Stimulated activated memory B cell treated with anti-CD40 and anti-IgM and Interleukin-4, amounts not matched to agents 10 μg/mL and 1 μg/mL and 100 μg/mL, for 72 hours (primary cell): ENCODE results near the gene SCYGR2.
A peak's percentile ranks its signal among the peaks of the same experiment; 100 is the strongest.

Experiments
- ATAC-seq: fragments of 150-1000 bp; cut with Tn5 transposase; 2 replicates; pipeline ENCODE4 v1.10.0; 2021
- H3K27ac Mint-ChIP-seq: one replicate; pipeline ENCODE4 v1.8.0; 2022; ENCODE audit warnings: mild to moderate bottlenecking, mixed read lengths
- H3K27me3 Mint-ChIP-seq: one replicate; pipeline ENCODE4 v1.8.0; 2022; ENCODE audit warnings: mixed read lengths
- H3K36me3 Mint-ChIP-seq: one replicate; pipeline ENCODE4 v1.8.0; 2022; ENCODE audit warnings: mixed read lengths
- H3K4me1 Mint-ChIP-seq: one replicate; pipeline ENCODE4 v1.8.0; 2022; ENCODE audit warnings: mixed read lengths
- H3K4me3 Mint-ChIP-seq: one replicate; pipeline ENCODE4 v1.8.0; 2022; ENCODE audit warnings: mild to moderate bottlenecking, moderate library complexity, mixed read lengths
- H3K9me3 Mint-ChIP-seq: one replicate; pipeline ENCODE4 v1.8.0; 2022; ENCODE audit warnings: mixed read lengths

SCYGR2 gene

GRCh38 chr2:227625420-227625819 lies 26.7 kb downstream of the SCYGR2 start:
- Mint-ChIP-seq H3K27ac (no peak overlapping the region), H3K4me1 (no peaks in the 10 kb centered on the region), H3K27me3 (peaks cover 37% of the 10 kb centered on the region), H3K4me3 (no peak overlapping the region), H3K36me3 (no peaks in the 10 kb centered on the region), H3K9me3 (peaks cover 3% of the 10 kb centered on the region)
- no peak for ATAC-seq

DNA sequence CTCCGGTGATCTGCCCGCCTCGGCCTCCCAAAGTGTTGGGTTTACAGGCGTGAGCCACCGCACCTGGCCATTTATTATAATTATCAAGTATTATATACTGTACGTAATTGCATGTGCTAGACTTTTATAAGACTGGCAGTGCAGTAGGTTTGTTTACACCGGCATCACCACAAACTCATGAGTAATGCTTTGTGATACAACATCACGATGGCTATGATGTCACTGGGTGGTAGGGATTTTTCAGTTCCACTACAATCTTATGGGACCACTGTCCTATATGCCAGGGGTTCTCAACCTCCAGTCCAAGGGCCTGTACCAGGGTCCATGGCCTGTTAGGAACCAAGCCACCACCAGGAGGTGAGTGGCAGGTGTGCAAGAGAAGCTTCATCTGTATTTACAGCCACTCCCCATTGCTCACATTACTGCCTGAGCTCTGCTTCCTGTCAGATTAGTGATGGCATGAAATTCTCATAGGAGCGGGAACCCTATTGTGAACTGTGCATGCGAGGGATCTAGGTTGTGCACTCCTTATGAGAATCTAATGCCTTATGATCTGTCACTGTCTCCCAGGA lies 28.0 kb downstream of the SCYGR2 start:
- Mint-ChIP-seq H3K4me3 (no peak overlapping the region), H3K27me3 (peaks cover 37% of the 10 kb centered on the region), H3K27ac (no peak overlapping the region), H3K4me1 (no peaks in the 10 kb centered on the region), H3K9me3 (peaks cover 3% of the 10 kb centered on the region), H3K36me3 (no peaks in the 10 kb centered on the region)
- ATAC-seq, result no peak

GRCh38 chr2:227627769-227628168 lies 29.1 kb downstream of the SCYGR2 start:
- Mint-ChIP-seq H3K4me1 (no peaks in the 10 kb centered on the region), H3K27me3 (peaks cover 38% of the 10 kb centered on the region), H3K9me3 (peaks cover 3% of the 10 kb centered on the region), H3K27ac (no peak overlapping the region), H3K36me3 (no peaks in the 10 kb centered on the region), H3K4me3 (no peak overlapping the region)
- ATAC-seq, result peak; percentile 85

- no peak overlapping the region for H3K27ac Mint-ChIP-seq
- no peaks in the 10 kb centered on the region for H3K36me3 Mint-ChIP-seq
- no peaks in the 10 kb centered on the region for H3K4me1 Mint-ChIP-seq
- no peak overlapping the region for H3K4me3 Mint-ChIP-seq
- H3K27me3 Mint-ChIP-seq, result peaks cover 38% of the 10 kb centered on the region
- ATAC-seq, result no peak
- H3K9me3 Mint-ChIP-seq, result no peaks in the 10 kb centered on the region
These were observed 30.7 kb downstream of the SCYGR2 start for GRCh38 chr2:227629435-227629834.

DNA sequence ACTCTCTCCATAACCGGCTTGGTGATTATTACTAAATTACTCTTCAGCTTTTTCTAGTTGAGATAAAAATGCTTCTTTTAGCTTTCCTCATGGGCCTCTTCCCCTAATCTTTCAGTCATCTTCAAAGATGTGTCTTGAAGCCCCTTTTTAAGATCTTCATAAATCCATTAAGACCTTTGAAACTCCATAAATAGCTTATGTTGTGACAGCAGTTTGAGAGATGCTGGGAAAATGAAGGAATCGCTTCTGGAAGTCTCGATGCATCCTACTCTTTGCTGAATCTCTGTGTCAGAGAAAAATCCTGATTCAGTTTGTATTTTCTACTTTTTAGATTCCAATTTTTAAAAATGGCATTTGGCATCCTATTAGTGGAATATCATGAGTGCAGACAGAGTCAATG lies 31.6 kb downstream of the SCYGR2 start:
- Mint-ChIP-seq H3K4me3 (no peak overlapping the region), H3K36me3 (no peaks in the 10 kb centered on the region), H3K27me3 (peaks cover 34% of the 10 kb centered on the region), H3K4me1 (no peaks in the 10 kb centered on the region), H3K9me3 (no peaks in the 10 kb centered on the region), H3K27ac (no peak overlapping the region)
- ATAC-seq, result no peak

DNA sequence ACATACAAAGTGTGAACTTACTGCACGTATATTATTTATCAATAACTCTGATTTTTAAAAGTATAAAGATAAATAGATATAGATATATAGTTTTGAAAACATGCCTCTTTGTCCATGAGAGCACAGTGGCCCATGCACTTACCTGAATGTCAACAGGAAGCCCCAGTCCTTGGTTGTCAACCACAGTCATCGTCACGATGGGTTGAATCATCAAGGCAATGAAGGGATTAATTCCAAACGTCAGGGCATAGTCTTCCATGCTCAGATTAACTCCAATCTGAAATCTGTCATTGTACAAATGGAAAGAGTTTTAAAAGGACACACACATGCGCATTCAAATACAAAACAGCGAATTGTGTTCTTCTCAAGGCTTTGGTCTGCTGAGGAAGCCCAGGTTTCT lies 34.1 kb downstream of the SCYGR2 start:
- H3K4me1 Mint-ChIP-seq, result no peaks in the 10 kb centered on the region
- no peak for ATAC-seq
- H3K36me3 Mint-ChIP-seq, result no peaks in the 10 kb centered on the region
- no peak overlapping the region for H3K27ac Mint-ChIP-seq
- peaks cover 26% of the 10 kb centered on the region for H3K27me3 Mint-ChIP-seq
- H3K4me3 Mint-ChIP-seq, result no peak overlapping the region
- no peaks in the 10 kb centered on the region for H3K9me3 Mint-ChIP-seq

DNA sequence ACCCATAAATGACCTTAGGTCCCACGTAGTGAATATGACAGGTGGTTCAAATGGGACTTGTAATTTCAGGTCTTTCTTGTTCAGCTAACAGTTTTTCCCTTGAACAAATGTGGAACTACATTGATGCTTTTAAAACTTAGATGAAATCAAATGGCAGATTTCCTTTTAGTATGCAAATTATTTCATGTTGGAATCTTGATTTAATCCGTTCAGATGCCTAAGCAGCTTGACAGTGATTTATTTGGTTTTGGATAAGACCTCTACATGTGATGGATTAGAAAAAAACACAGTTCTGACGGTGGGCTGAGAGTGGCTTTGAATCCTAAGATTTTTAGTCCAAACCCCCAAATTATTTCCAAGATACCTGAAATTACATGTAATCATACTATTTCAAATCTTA lies 35.5 kb downstream of the SCYGR2 start:
- no peaks in the 10 kb centered on the region for H3K9me3 Mint-ChIP-seq
- H3K4me3 Mint-ChIP-seq, result no peak overlapping the region
- H3K4me1 Mint-ChIP-seq, result no peaks in the 10 kb centered on the region
- peaks cover 26% of the 10 kb centered on the region for H3K27me3 Mint-ChIP-seq
- H3K36me3 Mint-ChIP-seq, result no peaks in the 10 kb centered on the region
- no peak for ATAC-seq
- no peak overlapping the region for H3K27ac Mint-ChIP-seq

GRCh38 chr2:227642656-227643055 lies 44.0 kb downstream of the SCYGR2 start:
- no peak for ATAC-seq
- no peak overlapping the region for H3K4me3 Mint-ChIP-seq
- H3K4me1 Mint-ChIP-seq, result no peaks in the 10 kb centered on the region
- no peak overlapping the region for H3K27ac Mint-ChIP-seq
- H3K36me3 Mint-ChIP-seq, result no peaks in the 10 kb centered on the region
- peaks cover 2% of the 10 kb centered on the region for H3K27me3 Mint-ChIP-seq
- H3K9me3 Mint-ChIP-seq, result no peaks in the 10 kb centered on the region

DNA sequence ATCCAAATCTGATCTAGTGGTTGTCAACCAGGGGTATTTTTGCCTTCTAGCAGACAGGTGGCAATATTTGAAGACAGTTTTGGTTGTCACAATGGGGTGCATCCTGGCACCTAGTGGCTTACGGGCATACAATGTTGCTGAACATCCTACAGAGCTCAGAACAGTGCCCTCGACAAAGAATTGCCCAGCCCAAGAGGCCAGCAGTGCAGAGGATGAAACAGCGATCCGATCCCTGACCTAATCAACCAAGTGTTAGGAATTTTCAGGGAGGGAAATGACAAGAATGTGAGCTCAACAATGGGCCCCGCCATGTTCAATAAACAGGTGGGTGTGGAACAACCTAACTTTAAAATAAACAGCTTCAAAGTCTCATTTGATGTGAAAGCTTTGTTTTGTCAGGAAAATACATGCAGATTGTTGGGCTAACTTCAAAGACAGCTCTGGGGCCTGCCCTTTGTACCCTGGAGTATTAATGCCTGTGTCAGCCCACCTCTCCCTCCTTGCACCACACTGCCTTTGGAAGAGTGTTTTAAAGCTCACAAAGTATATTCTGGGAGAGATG lies 45.4 kb downstream of the SCYGR2 start:
- H3K9me3 Mint-ChIP-seq, result no peaks in the 10 kb centered on the region
- no peak overlapping the region for H3K4me3 Mint-ChIP-seq
- no peaks in the 10 kb centered on the region for H3K36me3 Mint-ChIP-seq
- no peak overlapping the region for H3K27ac Mint-ChIP-seq
- ATAC-seq, result peak; percentile 12
- H3K27me3 Mint-ChIP-seq, result peaks cover 12% of the 10 kb centered on the region
- no peaks in the 10 kb centered on the region for H3K4me1 Mint-ChIP-seq
